HG03139 (cell line): ENCODE data around the gene UTRN.
A peak's percentile ranks its signal among the peaks of the same experiment; 100 is the strongest.

Source experiments
- ATAC-seq: cut with Tn5 transposase; IDR thresholded peaks from one replicate; pipeline ENCODE4 v1.9.1; 2021; ENCODE audit not compliant: unreplicated experiment

The UTRN gene

DNA sequence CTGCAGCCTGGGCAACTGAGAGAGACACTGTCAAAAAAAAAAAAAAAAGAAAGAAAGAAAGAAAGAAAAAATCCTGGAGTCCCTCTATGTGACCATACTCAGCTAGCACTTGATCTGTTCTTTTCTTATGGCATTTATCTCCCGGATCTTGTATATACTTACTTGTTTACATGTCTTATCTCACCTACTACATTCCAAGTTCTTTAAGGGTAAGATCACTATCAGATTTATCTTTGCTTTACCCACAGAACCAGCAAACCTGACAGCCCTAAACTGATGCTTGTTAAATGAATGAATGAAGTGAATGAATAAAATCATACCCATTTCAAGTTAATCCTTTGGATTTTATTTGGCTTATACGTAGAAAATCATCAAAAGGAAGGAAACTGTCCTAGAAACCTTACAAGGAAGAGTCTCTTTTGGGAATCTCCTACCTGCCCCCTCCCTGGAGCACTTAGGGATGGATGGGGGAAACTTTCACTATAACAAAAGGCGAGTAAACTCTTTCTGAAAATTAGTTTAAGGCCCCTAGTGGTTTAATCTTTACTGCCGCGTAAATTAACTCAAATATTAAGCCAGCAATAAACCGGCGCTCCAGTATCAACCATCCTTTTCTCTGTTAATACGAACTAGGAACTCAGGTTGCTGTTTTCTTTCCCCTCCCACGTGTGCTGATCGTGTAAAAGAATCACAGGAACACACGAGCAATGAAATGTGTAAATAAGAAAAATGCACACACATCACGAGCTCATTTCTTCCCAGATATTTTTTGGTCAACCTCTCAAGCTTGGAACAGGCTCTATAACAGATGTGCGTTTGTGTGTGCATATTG, 1.3 kb upstream of the UTRN start:
- ATAC-seq: no peak

DNA sequence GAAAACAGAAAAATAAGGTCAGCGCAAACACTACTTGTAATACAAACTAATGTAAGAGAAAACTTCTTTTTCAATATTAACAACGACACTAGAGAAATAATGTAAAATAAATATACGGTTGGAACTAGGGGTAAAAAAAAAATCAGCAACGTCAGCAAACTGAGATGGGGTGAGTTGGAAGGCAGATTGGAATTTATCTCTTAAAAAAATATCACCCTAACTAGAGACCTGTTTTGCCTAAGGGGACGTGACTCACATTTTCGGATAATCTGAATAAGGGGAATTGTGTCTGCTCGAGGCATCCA, 705 bp upstream of the UTRN start:
- ATAC-seq: no peak

DNA sequence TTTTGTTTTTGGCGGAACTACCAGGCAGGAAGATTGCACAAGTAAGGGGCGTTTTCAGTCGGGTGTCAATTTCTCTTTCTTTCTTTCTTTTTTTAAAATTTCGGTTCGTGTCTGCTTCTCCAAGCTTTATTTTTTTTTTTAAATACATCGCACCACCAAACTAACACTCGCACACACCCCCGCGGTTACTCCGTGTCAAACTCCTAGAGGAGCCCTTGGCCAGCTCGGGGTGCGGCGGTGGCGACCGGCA, 338 bp downstream of the UTRN start:
- ATAC-seq: peak; percentile 10

DNA sequence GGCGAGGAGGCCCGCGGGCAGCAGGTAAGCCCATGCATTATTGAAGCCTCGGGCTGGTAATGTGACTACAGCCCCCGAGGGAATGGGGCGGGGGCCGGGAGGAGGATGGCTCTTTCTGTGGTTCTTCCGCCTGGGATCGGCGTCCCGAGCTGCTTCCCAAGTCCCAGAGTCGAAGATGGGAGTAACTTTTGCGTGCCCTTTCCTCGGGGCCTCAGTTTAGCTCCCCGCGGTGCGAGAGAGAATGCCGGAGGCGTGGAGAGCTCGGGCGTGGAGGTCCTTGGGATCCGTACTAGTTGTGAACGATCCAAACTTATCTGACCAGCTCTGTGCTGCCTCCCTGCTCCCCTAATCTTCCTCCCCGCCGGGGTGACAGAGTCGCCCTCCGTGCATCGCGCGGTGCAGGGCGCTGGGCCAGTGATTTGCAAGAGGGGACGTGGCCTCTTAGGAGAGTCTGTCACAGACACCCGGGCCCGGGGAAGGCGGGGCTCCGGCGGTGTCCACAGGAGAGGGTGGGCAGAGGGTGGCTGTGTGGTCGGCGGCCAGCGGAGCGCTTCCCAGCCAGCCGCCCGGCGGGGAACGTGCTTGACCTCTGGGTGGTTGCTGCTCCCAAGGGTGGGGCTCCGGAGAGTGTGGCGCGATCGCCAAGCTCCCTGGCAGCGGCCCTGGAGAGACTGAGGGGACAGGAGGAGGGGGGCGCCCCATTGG, 815 bp downstream of the UTRN start:
- peak; percentile 47 for ATAC-seq

DNA sequence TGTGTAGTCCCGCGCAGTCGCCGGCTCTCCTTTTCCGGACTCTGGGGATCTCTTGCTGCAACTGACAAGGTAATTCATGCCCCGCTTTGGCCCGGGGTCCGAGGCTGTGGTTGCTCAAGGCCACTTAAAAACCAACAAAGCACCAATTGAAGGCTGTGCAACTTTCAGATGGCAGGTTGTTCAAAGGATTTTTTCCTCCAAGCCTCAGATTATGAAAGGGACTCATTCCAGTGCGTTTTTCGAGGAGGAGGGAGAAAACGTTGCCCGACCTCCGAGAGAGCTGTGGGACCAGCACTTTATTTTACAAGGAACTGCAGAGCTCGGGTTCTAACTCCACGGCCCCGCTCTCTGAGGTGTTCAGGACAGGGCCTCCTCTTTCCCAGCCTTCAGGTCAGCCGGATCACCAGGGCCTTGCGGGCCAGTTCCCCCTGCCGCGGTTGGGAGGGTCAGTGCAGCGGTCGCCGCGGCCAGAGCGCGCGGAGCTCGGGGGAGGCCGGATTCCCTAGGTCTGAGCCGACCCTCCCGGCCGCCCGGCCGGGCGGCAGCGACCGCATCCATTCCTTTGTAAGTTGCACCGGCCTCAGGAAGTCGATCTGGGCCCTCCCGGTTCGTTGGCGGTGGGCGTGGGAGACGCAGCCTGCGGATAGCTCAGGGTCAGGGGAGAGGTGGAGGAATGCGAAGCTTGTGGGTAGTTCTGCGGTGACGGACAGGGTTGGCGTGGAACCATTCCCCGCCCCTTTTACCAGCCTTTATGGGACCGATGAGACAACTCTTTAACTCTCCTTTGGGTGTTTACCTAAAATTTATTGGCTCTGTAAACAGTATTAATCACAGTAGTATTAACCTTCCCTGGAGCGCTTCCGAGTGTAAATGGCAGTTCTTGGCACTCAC, 1.6 kb downstream of the UTRN start:
- no peak for ATAC-seq

DNA sequence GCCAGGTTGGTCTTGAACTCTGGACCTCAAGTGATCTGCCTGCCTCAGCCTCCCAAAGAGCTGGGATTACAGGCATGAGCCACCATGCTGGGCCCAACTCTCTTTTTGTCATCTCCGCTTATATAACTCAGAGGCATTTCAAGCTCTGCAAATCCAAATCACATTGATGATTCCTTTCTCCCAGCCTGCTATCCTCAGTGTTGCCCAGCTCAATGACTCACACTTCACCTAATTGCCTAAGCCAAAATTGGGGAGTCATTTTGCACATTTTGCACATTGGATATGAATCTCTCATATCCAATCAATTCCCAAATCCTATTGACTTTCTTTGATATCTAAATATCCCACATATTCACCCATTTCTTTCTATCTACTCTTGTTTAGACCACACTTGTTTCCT, 3.9 kb downstream of the UTRN start:
- no peak for ATAC-seq

DNA sequence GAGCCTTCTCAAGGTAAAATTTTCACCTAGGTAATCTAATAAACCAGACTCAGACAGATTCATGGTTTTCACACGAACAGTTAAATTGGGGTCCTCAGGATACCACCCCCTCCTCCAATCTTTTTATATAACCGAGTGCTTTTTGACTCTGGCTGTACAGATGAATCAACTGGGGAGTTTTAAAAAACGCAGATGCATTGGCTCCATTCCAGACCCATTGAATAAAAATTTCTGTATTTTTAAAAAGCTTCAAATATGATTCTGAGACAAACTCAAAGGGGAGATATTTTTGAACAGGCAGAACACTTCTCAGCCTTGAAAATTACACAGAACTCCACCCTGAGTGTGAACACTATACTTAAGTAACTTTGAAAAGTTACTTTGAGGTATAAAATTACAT, 7.2 kb downstream of the UTRN start:
- ATAC-seq: no peak

DNA sequence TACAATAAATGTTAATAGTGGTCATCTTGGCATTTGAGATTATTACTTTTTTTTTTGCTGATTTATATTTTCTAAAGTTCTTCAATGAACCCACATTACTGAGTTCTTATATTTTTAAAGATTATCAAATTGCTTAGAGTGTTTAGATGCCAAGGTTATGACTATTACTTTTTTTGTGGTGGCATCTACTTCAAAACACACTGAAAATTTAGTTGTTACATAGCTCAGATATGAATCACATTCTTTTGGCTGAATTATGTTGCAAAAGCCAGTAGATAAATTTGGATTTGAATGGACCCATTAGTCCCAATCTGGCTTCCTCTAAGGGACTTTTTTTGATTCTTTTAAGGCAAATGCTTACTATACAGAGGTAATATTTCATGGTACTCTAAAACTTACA, 8.9 kb downstream of the UTRN start:
- ATAC-seq: no peak

DNA sequence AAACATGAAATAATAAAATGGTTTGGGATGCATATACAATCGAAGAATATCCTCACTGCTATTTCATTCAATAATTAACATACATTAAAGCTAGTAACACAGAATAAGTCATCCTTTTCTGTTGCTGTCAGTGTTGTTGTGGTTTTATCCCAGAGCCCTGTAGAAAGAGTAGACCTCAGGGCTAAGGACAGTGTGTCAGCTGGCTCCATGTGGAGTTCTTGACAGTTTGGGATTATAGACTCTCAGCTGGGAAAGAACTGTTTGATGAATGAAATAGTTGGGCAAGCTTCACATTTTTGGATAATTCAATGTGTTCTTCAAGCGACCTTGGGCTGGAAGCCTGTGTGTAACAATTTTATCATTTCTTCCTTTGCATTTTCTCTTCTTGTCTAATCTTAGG, 10.1 kb downstream of the UTRN start:
- ATAC-seq: no peak

DNA sequence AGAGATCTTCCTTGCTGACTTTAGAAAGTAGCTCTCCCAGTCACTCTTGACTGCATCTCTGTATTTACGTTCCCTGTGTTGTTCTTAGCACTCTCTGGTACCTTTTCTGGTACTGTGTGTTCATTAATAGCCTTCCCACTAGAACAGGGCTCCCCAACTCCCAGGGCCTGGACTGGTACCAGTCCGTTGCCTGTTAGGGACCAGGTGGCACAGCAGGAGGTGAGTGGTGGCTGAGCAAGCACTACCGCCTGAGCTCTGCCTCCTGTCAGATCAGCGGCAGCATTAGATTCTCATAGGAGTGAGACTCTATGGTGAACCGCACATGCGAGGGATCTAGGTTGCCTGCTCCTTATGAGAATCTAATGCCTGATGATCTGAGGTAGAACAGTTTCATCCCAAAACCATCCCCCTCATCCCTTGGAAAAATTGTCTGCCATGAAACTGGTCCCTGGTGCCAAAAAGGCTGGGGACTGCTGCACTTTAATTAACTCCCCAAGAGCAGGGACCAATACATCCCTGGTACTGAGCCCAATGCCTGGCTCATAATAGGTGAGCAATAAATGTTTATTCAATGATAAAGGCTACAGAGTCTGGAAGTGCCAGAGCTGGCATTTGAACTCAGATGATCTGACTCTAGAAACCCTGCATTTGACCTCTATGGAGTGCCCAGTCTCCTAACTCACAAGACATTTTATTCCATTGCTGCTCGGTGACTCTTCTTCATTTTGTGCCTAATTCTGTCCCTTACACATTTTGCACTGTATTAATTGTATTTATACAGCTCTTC, 11.0 kb downstream of the UTRN start:
- ATAC-seq: no peak

DNA sequence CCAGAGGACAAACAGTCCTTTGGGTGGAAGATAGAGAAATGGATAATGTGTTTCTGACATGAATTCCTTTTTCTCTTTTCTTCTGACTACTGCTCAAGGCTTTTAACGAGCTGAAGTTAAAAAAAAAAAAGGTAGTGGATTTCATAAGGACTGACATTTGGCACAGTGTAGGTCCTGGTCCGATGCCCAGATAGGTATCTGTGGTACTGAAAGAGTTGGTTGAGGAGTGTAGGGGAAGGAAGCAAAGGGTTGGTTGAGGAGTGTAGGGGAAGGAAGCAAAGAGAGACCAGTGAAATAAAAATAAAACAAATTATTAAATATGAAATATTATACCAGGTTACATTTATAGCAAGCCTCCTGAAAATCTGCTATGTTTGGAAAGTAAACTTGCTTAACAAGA, 11.8 kb downstream of the UTRN start:
- ATAC-seq: no peak

DNA sequence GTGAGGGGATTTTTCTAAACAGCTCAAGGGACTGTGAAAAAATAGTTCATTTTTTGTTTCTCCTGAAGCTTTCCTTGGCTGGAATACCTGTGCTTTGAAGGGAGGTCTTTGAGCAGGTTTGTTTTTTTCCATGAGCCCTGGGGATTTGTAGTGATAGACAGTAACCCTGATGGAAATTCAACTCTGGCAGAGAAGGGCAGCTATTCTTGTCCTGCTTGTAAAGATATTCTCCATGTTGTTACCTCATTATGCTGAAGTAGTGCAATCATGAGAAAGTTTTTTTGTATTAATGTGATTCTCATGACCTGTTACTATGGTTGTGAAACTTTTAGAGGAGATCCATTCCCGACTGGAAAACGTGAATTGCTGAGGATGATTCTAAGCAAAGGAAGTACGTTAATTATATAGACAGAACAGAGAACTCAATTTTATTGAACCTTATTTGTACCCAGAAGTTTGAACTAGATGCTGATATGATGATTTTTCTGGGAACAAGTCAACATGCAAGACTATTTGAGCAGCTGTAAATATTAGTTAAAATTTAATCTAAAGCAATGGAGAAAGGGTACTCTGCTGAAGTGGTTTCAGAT, 12.5 kb downstream of the UTRN start:
- no peak for ATAC-seq

DNA sequence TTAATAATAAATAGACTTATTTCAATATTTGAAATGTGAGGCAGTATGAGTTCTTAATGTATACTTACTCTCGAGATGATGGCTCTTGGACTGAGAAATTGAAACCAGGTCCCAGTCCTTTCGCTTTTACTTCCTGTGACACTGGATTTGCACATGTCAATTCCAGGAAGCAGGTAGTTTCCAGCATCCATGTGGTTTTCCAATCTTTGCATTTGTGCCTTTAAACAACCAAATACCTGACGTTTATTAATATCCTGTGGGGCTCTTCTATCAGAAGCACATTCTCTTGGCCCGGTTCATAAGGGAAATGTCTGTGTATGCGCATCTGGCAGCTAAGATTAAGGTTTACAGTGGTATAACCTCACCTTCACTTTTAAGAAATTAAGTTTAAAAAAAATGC, 13.1 kb downstream of the UTRN start:
- ATAC-seq: no peak

DNA sequence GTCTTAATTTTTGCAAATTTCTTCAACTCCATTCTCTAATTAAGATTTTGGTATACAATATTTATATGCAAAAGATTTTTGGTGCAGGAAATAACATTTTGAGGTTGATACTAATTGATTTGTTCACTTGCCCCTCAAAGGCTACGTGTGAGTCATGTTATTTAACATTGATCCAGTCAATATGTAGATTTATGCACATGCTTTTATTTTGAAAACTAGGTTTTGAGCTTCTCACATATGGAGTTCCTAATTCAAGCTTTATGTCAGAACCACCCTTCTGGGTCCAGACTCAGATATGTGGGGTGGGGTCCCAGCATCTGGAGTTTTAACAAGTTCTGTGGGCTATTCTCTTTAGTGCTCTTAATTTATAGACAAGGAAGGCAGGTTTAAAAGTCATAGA, 13.8 kb downstream of the UTRN start:
- ATAC-seq: no peak

DNA sequence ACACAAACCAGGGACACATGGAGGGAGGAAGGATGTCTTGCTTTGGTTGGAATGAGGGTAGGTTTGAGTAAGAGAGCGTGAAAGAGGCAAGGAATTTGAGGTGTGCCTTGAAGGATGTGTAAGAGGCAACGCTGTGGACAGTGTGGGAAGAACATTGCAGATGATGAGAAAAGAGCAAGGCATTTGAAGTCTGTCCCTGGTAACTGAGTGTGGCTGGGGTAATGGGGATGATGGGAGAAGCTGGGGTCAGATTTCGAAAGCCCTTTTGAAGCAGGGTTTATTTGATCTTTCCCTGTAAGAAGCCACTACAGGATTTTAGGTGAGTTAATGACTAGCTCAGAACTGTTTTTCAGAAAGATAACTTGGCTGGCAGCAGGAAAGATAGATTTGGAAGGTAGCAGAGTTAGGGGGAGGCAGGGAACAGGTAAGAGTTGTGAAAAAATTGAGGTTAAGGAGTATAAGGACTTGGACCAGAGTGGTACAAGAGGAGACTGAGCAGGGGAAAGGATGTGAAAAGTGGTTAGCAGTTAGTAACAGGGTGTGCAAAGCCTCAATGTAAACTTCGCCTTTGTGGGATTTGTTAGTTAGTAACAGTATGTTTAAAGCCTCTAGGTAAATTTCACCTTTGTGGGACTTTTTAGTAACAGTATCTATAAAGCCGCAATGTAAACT, 17.7 kb downstream of the UTRN start:
- no peak for ATAC-seq

DNA sequence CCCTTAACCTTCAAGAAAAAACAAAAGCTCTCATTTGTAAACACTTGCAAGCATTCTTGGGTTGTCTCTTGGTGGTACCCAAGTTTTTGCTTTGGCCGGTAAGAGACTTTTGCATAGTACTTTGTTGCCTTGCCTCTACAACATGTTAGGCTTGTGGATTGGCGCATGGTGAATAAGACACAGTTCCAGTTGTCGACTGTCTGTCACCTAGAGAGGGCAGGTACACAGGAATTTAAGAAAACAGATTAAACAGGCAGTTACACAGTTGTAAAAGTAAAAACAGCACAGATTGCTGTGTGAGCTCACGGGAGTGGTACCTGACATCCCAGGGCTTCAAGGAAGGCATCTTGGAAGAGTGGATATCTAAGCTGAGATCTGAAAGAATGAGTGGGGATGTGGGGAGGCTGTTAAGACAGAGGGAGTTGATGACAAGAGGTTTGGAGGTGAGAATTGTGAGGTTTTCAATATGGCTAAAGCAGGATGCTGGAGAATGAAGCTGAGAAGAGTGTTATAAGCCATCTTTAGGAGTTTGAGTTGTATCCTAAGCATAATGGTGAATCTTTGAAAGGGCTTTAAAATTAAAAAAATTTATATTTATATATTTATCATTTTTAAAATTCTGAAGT, 19.2 kb downstream of the UTRN start:
- ATAC-seq: no peak

DNA sequence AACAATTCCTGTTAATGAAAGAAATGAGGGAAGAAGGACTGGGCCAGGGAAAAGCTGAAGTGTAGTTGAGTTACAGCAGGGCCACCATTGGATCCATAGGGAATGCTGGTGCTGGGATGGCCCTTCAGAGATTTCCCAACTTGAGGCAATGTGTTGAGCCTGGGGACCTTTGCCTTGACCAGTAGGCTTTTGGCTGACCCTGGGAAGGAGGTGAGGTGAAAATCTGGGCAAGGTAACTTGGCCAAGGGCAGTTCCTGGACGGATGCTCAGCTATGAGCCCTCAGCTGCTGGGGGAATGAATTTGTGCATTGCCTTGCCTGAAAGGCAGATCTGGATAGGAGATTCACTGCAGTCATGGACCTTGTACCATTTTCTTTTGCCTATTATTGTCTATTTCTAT, 20.4 kb downstream of the UTRN start:
- ATAC-seq: peak; percentile 25

DNA sequence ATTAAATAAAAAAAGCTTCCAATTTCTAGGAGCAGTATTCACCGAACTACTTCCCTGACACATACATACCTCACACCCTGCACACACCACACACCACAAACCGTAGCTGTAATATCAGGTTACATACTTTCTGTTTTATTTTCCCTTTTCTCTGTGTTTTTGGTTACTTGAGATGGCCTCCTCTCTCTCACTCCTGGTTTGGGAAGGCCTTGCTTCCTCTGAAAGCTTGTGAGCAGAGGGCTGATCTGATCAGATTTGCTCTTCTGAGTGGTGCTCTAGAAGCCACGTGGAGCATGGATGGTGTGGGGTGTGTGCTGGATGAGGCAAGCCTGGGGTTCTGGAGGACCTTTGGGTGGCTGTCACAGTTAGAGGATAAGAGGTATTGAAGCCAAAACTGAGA, 20.9 kb downstream of the UTRN start:
- peak; percentile 85 for ATAC-seq

DNA sequence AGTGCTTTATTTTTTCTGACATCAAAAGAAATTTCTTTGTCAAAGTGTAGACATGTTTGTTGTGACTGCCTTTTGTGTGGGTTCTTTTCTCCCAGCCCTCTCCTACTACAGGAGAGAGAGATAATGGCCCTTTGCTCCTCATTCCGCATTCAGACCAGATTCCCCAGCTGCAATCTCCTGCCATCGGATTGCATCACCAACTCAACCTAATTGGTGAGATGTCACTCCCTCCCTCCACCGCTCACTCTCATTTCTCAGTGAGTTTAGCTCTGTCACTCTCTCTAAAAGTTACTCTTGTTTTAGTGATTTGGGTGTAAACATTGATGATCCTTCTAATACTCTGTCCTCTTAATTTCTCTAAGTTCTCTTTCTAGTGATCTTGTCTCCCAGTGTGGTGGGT, 22.7 kb downstream of the UTRN start:
- no peak for ATAC-seq

DNA sequence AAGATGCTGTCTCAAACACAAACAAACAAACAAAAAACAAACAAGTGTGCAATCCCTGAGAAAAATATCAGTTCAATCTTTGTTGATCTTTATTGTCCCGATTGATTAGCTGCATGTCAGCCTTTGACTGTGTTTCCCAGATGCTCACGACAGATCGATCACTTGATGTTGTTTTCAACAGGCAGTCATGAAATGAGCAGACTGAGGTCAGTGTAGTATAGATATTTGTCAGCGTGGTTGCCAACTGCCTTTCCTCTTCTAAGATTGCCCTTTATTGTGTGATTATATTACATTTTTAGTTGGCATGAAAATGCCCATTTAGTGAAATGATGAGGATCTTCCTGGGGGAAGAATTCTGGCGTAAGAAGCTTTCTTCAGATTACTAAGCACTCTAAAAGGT, 25.6 kb downstream of the UTRN start:
- ATAC-seq: no peak
